ENCODE data around the gene UQCRC1.

Gene UQCRC1

DNA sequence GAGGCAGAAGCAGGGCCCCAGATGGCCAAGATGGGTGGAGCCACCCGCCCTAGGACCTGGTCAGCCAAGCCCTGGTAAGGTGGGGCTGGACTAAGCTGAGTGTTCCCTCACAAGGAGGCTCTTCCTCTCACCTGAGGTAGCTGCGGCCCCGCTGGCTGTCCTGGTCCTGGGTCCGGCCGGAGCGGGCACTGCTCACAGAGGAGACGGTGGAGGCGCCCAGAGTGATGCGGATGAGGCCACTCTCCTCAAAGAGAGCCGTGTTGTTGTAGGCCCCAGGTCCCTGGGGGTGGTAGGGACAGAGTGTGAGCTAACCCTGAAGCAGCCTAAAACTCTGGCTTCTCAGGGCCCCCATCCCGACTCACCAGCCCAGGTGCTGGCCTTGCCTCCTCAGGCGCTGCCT, 33.2 kb upstream of the UQCRC1 start:
- H3K36me3 ChIP-seq (ENCODE audit: control insufficient read depth in 2 of 2, insufficient read depth in 1 of 2, low read length in 2 of 2): no peaks in the 10 kb centered on the region
- H3K4me3 ChIP-seq (ENCODE audit: low read depth, low read length): no peak overlapping the region
- ChIA-PET CTCF (no interaction called here), POLR2A (no interaction called here)
- TF ChIP-seq ZNF133 (tag by site-specific recombination; IDR thresholded peaks at IDR 0.05): no peak
- TF ChIP-seq ZNF214 (tag by site-specific recombination; IDR thresholded peaks at IDR 0.05; ENCODE audit: borderline replicate concordance): no peak
- no peak for TF ChIP-seq ZNF791 (tag by site-specific recombination; IDR thresholded peaks at IDR 0.05)
- no peak for TF ChIP-seq ZNF530 (tag by site-specific recombination; IDR thresholded peaks at IDR 0.05; ENCODE audit: low read depth)
- TF ChIP-seq HOXC10 (CRISPR knock-in tag; IDR thresholded peaks at IDR 0.05): no peak
- TF ChIP-seq SP2 (tag by site-specific recombination; IDR thresholded peaks at IDR 0.05): no peak
- no peak for TF ChIP-seq BCL11B (tag by site-specific recombination; IDR thresholded peaks at IDR 0.05; ENCODE audit: low read depth)
- no peak for TF ChIP-seq GFI1B (tag by site-specific recombination; IDR thresholded peaks at IDR 0.05)
- no peak for TF ChIP-seq YY2 (tag by site-specific recombination; IDR thresholded peaks at IDR 0.05)
- TF ChIP-seq ZNF16 (tag by site-specific recombination; IDR thresholded peaks at IDR 0.05; ENCODE audit: low read depth): no peak
- TF ChIP-seq MZF1 (tag by site-specific recombination; IDR thresholded peaks at IDR 0.05; ENCODE audit: borderline replicate concordance): no peak
- TF ChIP-seq, protein P1, sequence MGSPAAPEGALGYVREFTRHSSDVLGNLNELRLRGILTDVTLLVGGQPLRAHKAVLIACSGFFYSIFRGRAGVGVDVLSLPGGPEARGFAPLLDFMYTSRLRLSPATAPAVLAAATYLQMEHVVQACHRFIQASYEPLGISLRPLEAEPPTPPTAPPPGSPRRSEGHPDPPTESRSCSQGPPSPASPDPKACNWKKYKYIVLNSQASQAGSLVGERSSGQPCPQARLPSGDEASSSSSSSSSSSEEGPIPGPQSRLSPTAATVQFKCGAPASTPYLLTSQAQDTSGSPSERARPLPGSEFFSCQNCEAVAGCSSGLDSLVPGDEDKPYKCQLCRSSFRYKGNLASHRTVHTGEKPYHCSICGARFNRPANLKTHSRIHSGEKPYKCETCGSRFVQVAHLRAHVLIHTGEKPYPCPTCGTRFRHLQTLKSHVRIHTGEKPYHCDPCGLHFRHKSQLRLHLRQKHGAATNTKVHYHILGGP (tag by site-specific recombination; IDR thresholded peaks at IDR 0.05): no peak
- no peak for TF ChIP-seq PRDM6 (tag by site-specific recombination; IDR thresholded peaks at IDR 0.05)
- TF ChIP-seq ZNF707 (tag by site-specific recombination; IDR thresholded peaks at IDR 0.05): no peak
- no peak for TF ChIP-seq ZSCAN5A (tag by site-specific recombination; IDR thresholded peaks at IDR 0.05)
- TF ChIP-seq ZSCAN16 (tag by site-specific recombination; IDR thresholded peaks at IDR 0.05): no peak
- no peak for TF ChIP-seq GLIS1 (tag by site-specific recombination; IDR thresholded peaks at IDR 0.05)
- no peak overlapping the region for H3K27ac ChIP-seq (ENCODE audit: extremely low read depth, low read depth, low read length)
- H3K4me1 ChIP-seq (ENCODE audit: control insufficient read depth, insufficient read depth, low read length): no peaks in the 10 kb centered on the region
- no peaks in the 10 kb centered on the region for H3K9me3 ChIP-seq (ENCODE audit: control insufficient read depth, insufficient read depth, low read depth, low read length)

- Histone ChIP-seq H3K9me3 (ENCODE audit: control insufficient read depth, insufficient read depth, low read depth, low read length) (no peaks in the 10 kb centered on the region), H3K4me1 (ENCODE audit: control insufficient read depth, insufficient read depth, low read length) (no peaks in the 10 kb centered on the region), H3K27ac (ENCODE audit: extremely low read depth, low read depth, low read length) (no peak overlapping the region), H3K4me3 (ENCODE audit: low read depth, low read length) (no peak overlapping the region), H3K36me3 (ENCODE audit: control insufficient read depth in 2 of 2, insufficient read depth in 1 of 2, low read length in 2 of 2) (no peaks in the 10 kb centered on the region)
- ChIA-PET POLR2A (no interaction called here), CTCF (no interaction called here)
- TF ChIP-seq ZFP41 (tag by site-specific recombination; IDR thresholded peaks at IDR 0.05; ENCODE audit: borderline replicate concordance) (no peak), ZNF777 (tag by site-specific recombination; IDR thresholded peaks at IDR 0.05; ENCODE audit: borderline replicate concordance) (no peak), ATF2 (tag by site-specific recombination; IDR thresholded peaks at IDR 0.05; ENCODE audit: low read depth) (no peak), ZNF426 (tag by site-specific recombination; IDR thresholded peaks at IDR 0.05) (no peak), ZNF16 (tag by site-specific recombination; IDR thresholded peaks at IDR 0.05; ENCODE audit: low read depth) (no peak), MEIS1 (CRISPR knock-in tag; IDR thresholded peaks at IDR 0.05; ENCODE audit: borderline replicate concordance) (no peak), ZNF792 (tag by site-specific recombination; IDR thresholded peaks at IDR 0.05) (no peak), ZNF398 (tag by site-specific recombination; IDR thresholded peaks at IDR 0.05) (no peak), ZNF530 (tag by site-specific recombination; IDR thresholded peaks at IDR 0.05; ENCODE audit: low read depth) (no peak)
- TF ChIP-seq, protein P2, sequence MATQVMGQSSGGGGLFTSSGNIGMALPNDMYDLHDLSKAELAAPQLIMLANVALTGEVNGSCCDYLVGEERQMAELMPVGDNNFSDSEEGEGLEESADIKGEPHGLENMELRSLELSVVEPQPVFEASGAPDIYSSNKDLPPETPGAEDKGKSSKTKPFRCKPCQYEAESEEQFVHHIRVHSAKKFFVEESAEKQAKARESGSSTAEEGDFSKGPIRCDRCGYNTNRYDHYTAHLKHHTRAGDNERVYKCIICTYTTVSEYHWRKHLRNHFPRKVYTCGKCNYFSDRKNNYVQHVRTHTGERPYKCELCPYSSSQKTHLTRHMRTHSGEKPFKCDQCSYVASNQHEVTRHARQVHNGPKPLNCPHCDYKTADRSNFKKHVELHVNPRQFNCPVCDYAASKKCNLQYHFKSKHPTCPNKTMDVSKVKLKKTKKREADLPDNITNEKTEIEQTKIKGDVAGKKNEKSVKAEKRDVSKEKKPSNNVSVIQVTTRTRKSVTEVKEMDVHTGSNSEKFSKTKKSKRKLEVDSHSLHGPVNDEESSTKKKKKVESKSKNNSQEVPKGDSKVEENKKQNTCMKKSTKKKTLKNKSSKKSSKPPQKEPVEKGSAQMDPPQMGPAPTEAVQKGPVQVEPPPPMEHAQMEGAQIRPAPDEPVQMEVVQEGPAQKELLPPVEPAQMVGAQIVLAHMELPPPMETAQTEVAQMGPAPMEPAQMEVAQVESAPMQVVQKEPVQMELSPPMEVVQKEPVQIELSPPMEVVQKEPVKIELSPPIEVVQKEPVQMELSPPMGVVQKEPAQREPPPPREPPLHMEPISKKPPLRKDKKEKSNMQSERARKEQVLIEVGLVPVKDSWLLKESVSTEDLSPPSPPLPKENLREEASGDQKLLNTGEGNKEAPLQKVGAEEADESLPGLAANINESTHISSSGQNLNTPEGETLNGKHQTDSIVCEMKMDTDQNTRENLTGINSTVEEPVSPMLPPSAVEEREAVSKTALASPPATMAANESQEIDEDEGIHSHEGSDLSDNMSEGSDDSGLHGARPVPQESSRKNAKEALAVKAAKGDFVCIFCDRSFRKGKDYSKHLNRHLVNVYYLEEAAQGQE (tag by site-specific recombination; IDR thresholded peaks at IDR 0.05): no peak
Measured at GRCh38 chr3:48641396-48641795, 31.9 kb upstream of the UQCRC1 start.
